ENCODE measurements around the gene ARL11. TPM values are rescaled to one million over a fixed set of nuclear protein-coding genes. Genes with fewer than 3 reads are reported as not detected.
"Not testable (repeated sequence)": the region's sequence is repeated elsewhere in the genome, so short reads cannot be mapped to it uniquely, and the experiment has no call there.

Gene ARL11
- total RNA-seq, 3 donors from 2014 or later, result 0.98 to 1.4 (median 1.3) TPM

DNA sequence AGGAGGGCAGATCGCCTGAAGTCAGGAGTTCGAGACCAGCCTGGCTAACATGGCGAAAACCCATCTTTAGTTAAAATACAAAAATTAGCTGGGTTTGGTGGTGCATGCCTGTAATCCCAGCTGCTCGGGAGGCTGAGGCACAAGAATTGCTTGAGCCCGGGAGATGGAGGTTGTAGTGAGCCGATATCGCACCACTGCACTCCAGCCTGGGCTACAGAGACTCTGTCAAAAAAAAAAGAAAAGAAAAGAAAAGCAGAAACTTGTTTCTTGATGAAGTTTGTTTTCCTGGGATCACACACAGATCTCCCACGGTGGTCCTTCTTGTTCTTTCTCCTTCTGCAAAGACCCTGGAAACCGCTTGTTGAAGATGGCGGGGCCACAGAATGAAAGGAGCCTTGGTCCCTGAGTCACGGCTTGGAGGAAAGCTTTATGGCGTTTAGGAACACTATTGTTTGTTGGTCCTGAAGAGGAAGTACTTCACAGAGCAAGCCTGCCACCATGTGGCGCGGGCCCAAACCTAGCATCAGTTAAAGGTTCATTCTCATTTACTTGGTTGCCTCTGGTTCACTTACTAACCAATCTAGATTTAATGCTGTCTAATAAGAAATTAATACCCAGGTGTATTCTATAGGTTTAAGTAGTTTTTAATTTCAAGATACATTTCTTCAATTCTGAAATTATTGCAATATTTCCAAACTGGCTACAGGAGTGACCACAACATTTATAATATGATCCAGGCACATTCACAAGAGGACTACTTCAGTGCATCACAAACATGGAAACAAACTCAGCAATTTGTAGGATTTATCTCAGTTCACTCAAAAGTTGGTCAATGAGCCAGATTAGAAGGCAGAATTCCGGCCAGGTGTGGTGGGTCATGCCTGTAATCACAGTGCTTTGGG is 21.3 kb upstream of the ARL11 start:
- DNase-seq (ENCODE audit: low spot score in 2 of 2), result peak; percentile 85 to 88

DNA sequence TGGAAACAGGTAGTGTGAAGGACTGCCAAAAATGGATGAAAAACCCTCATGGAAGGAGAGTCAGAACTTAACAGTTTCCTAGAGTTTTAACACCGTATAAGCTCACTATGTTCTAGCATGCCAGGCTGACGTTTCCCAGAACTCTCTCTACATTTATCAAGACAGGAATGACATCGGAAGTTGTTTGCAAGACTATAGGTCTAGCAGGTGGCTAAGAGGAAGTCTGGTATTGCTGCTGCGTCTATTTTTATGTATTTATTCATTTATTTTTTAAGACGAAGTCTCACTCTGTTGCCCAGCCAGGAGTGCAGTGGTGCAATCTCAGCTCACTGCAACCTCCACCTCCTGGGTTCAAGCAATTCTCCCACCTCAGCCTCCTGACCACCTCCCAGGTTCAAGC is 20.5 kb upstream of the ARL11 start:
- H3K4me3 ChIP-seq, result no peak overlapping the region
- no peak overlapping the region for H3K27ac ChIP-seq
- H3K27me3 ChIP-seq, result no peaks in the 10 kb centered on the region
- no peaks in the 10 kb centered on the region for H3K36me3 ChIP-seq
- intact Hi-C loops (cut with DNase I; ENCODE audit: low total_unique reads), result loop anchor here (10.0 kb wide), 1 partner anchor 303 kb away; no protein-coding TSS in a partner anchor
- no peak for DNase-seq (ENCODE audit: low spot score in 2 of 2)
- TF ChIP-seq POLR2A (IDR thresholded peaks at IDR 0.05) (no peak), POLR2AphosphoS5 (IDR thresholded peaks at IDR 0.05) (no peak)
- TF ChIP-seq, protein P1, sequence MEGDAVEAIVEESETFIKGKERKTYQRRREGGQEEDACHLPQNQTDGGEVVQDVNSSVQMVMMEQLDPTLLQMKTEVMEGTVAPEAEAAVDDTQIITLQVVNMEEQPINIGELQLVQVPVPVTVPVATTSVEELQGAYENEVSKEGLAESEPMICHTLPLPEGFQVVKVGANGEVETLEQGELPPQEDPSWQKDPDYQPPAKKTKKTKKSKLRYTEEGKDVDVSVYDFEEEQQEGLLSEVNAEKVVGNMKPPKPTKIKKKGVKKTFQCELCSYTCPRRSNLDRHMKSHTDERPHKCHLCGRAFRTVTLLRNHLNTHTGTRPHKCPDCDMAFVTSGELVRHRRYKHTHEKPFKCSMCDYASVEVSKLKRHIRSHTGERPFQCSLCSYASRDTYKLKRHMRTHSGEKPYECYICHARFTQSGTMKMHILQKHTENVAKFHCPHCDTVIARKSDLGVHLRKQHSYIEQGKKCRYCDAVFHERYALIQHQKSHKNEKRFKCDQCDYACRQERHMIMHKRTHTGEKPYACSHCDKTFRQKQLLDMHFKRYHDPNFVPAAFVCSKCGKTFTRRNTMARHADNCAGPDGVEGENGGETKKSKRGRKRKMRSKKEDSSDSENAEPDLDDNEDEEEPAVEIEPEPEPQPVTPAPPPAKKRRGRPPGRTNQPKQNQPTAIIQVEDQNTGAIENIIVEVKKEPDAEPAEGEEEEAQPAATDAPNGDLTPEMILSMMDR (IDR thresholded peaks at IDR 0.05), result no peak
- H3K4me1 ChIP-seq, result no peaks in the 10 kb centered on the region
- no peaks in the 10 kb centered on the region for H3K9me3 ChIP-seq

More for the DNA sequence above, 21.3 kb upstream of the ARL11 start:
- H3K4me3 ChIP-seq, result peak overlapping the region; percentile 31 to 54 (median 41)
- no peaks in the 10 kb centered on the region for H3K4me1 ChIP-seq
- no peaks in the 10 kb centered on the region for H3K9me3 ChIP-seq
- intact Hi-C loops (cut with DNase I; ENCODE audit: low total_unique reads), result loop anchor here (10.0 kb wide), 1 partner anchor 302 kb away; no protein-coding TSS in a partner anchor
- no peaks in the 10 kb centered on the region for H3K27me3 ChIP-seq
- TF ChIP-seq POLR2AphosphoS5 (IDR thresholded peaks at IDR 0.05), result peak in 1 of 3 donors; percentile 63
- TF ChIP-seq, protein P1 (IDR thresholded peaks at IDR 0.05), result peak; percentile 31 to 77 (median 72)
- TF ChIP-seq POLR2A (IDR thresholded peaks at IDR 0.05), result no peak
- no peak overlapping the region for H3K27ac ChIP-seq
- no peaks in the 10 kb centered on the region for H3K36me3 ChIP-seq

DNA sequence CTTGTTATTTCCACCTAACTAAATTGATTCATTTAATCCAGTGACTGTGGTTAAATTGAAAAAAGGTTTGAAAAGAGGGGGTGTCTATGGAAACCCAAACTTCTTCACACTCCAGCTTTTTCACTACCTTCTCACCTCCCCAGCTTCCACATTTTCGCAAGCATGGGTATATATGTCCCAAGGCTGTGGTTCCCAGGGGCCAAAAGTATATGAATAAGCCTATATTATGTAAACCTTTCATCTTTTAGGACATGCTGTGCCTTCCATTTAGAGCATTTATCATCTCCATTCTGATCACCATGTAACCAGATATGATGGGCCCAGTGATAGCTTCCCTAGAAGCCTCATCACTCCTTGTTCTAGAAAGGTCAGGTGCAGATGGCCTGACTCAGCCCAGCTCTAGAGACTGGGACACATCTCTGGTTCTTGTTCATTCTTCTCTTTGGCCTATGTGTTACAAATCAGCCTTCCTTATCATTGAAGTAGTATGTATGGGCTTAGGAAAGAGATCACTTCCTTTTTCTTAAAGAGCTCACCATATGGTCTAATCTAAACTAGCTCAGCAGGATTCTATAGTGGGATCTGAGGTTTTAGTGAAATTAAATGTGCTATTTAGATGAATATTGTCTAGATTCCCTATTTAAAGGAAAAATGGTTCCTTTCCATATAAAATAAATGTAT is 19.5 kb upstream of the ARL11 start:
- Histone ChIP-seq H3K9me3 (no peaks in the 10 kb centered on the region), H3K27ac (no peak overlapping the region), H3K4me3 (no peak overlapping the region), H3K27me3 (no peaks in the 10 kb centered on the region), H3K36me3 (no peaks in the 10 kb centered on the region), H3K4me1 (no peaks in the 10 kb centered on the region)
- DNase-seq (ENCODE audit: low spot score in 2 of 2), result no peak
- TF ChIP-seq, protein P1 (IDR thresholded peaks at IDR 0.05), result no peak
- TF ChIP-seq POLR2A (IDR thresholded peaks at IDR 0.05), result no peak
- TF ChIP-seq POLR2AphosphoS5 (IDR thresholded peaks at IDR 0.05), result no peak
- intact Hi-C loops (cut with DNase I; ENCODE audit: low total_unique reads), result loop anchor here (10.0 kb wide), 1 partner anchor 304 kb away; no protein-coding TSS in a partner anchor

DNA sequence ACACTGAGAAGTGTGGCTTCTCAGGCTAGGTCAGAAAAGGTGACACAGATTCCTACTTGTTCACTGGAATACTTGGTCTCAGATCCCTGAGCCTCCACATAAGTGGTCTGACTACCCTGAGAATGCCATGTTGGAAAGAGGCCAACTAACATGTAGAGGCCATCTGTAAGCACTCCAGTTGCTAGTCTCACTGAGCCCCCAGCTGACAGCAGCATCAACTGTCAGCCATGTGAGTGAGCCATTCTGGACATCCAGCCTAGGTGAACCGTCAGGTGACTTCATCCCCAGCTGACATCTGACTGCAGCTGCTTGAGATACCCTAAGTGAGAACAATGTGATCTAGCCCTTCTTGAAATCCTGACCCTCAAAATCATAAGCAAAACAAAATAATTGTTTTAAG is 18.1 kb upstream of the ARL11 start:
- TF ChIP-seq POLR2AphosphoS5 (IDR thresholded peaks at IDR 0.05) (no peak), POLR2A (IDR thresholded peaks at IDR 0.05) (no peak)
- TF ChIP-seq, protein P1 (IDR thresholded peaks at IDR 0.05), result no peak
- H3K4me3 ChIP-seq, result no peak overlapping the region
- H3K27me3 ChIP-seq, result no peaks in the 10 kb centered on the region
- intact Hi-C loops (cut with DNase I; ENCODE audit: low total_unique reads), result no loop called here
- no peaks in the 10 kb centered on the region for H3K4me1 ChIP-seq
- DNase-seq (ENCODE audit: low spot score in 2 of 2), result no peak
- H3K27ac ChIP-seq, result no peak overlapping the region
- no peaks in the 10 kb centered on the region for H3K36me3 ChIP-seq
- no peaks in the 10 kb centered on the region for H3K9me3 ChIP-seq

DNA sequence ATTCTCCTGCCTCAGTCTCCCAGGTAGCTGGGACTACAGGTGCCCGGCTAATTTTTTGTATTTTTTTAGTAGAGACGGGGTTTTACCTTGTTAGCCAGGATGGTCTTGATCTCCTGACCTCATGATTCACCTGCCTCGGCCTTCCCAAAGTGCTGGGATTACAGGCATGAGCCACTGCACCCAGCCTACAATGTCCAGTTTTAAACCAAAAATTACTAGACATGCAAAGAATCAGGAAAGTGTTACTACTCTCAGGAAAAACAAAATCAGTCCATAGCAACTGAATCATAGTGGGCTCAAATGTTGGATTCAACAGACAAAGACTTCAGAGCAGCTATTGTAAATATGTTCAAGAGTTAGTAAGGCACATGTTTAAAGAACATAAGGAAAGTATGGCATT is 16.3 kb upstream of the ARL11 start:
- H3K4me1 ChIP-seq; intact Hi-C loops (cut with DNase I; ENCODE audit: low total_unique reads); H3K9me3 ChIP-seq; H3K4me3 ChIP-seq; H3K36me3 ChIP-seq; H3K27ac ChIP-seq; DNase-seq (ENCODE audit: low spot score in 2 of 2); H3K27me3 ChIP-seq: not testable (repeated sequence)
